ENCODE measurements around the gene ATG5.

Gene ATG5

DNA sequence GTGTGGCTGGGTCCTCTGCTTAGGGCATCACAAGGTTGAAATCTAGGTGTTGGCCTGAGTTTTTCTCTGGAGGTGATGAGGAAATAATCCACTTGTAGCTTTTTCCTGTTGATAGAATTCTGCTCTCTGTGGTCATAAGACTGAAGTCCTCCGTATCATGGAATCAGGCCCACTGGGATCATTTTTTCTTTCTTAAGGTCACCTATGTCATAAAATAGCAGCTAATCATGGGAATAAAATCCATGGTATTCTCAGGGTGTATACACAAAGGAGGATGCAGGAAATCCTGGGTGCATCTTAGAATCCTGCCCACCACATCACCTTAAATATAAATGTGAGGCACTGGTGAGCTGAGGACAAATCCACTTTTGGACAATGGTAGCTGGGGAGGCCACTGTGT, 166.7 kb downstream of the ATG5 start:
- no peaks in the 10 kb centered on the region for H3K79me2 ChIP-seq (ENCODE audit: insufficient read depth, low read length)
- H2AFZ ChIP-seq (ENCODE audit: low read depth, low read length, severe bottlenecking), result no peak overlapping the region
- no peak overlapping the region for H3K27ac ChIP-seq (ENCODE audit: low read depth, low read length)
- no peak overlapping the region for H3K4me2 ChIP-seq (ENCODE audit: low read depth, low read length, poor library complexity, severe bottlenecking)
- TF ChIP-seq, protein P1, sequence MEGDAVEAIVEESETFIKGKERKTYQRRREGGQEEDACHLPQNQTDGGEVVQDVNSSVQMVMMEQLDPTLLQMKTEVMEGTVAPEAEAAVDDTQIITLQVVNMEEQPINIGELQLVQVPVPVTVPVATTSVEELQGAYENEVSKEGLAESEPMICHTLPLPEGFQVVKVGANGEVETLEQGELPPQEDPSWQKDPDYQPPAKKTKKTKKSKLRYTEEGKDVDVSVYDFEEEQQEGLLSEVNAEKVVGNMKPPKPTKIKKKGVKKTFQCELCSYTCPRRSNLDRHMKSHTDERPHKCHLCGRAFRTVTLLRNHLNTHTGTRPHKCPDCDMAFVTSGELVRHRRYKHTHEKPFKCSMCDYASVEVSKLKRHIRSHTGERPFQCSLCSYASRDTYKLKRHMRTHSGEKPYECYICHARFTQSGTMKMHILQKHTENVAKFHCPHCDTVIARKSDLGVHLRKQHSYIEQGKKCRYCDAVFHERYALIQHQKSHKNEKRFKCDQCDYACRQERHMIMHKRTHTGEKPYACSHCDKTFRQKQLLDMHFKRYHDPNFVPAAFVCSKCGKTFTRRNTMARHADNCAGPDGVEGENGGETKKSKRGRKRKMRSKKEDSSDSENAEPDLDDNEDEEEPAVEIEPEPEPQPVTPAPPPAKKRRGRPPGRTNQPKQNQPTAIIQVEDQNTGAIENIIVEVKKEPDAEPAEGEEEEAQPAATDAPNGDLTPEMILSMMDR (IDR thresholded peaks at IDR 0.05; ENCODE audit: insufficient read depth, low read length, poor library complexity, severe bottlenecking), result no peak
- no peak for TF ChIP-seq EZH2phosphoT487 (conservative IDR thresholded peaks at IDR 0.05; ENCODE audit: low read length)
- H3K9me2 ChIP-seq (replicated peaks; ENCODE audit: insufficient read depth, low read length), result no peaks in the 10 kb centered on the region
- no peak overlapping the region for H3K9ac ChIP-seq (ENCODE audit: low read length)
- H3F3A ChIP-seq (ENCODE audit: insufficient read depth), result no peaks in the 10 kb centered on the region
- no peak overlapping the region for H3K4me3 ChIP-seq (ENCODE audit: insufficient read depth, low read length, poor library complexity, severe bottlenecking)
- no peaks in the 10 kb centered on the region for H3K36me3 ChIP-seq (ENCODE audit: low read length)
- H4K20me1 ChIP-seq (ENCODE audit: low read depth, low read length), result no peaks in the 10 kb centered on the region
- H3K27me3 ChIP-seq (ENCODE audit: low read length), result no peaks in the 10 kb centered on the region
- H3K9me3 ChIP-seq (ENCODE audit: insufficient read depth, low read length), result no peaks in the 10 kb centered on the region

DNA sequence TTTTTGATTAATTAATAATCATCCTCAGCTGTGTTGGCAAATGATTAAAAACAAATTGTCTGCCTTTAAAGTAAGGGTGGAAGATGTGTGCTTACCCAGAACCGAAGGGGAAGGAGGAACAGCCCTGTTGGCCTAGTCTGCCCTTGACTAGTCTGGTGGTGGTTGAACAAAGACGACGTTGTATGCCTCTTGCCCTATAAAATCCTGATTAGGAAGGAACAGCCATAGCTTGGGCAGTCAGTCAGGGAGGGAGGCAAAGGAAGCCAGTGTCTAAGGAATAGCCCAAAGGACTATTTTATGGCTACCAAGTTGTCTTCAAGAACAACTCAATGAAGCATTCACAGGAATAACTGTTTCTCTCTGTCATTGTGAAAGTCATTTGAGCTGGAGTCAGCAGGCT, 168.7 kb downstream of the ATG5 start:
- H3F3A ChIP-seq (ENCODE audit: insufficient read depth), result no peaks in the 10 kb centered on the region
- no peak for TF ChIP-seq EZH2phosphoT487 (conservative IDR thresholded peaks at IDR 0.05; ENCODE audit: low read length)
- TF ChIP-seq, protein P1 (IDR thresholded peaks at IDR 0.05; ENCODE audit: insufficient read depth, low read length, poor library complexity, severe bottlenecking), result no peak
- no peak overlapping the region for H3K4me2 ChIP-seq (ENCODE audit: low read depth, low read length, poor library complexity, severe bottlenecking)
- no peaks in the 10 kb centered on the region for H3K27me3 ChIP-seq (ENCODE audit: low read length)
- H3K9ac ChIP-seq (ENCODE audit: low read length), result no peak overlapping the region
- no peak overlapping the region for H3K4me3 ChIP-seq (ENCODE audit: insufficient read depth, low read length, poor library complexity, severe bottlenecking)
- H2AFZ ChIP-seq (ENCODE audit: low read depth, low read length, severe bottlenecking), result no peak overlapping the region
- no peaks in the 10 kb centered on the region for H3K9me2 ChIP-seq (replicated peaks; ENCODE audit: insufficient read depth, low read length)
- H3K79me2 ChIP-seq (ENCODE audit: insufficient read depth, low read length), result no peaks in the 10 kb centered on the region
- no peaks in the 10 kb centered on the region for H4K20me1 ChIP-seq (ENCODE audit: low read depth, low read length)
- no peaks in the 10 kb centered on the region for H3K9me3 ChIP-seq (ENCODE audit: insufficient read depth, low read length)
- H3K36me3 ChIP-seq (ENCODE audit: low read length), result no peaks in the 10 kb centered on the region
- no peak overlapping the region for H3K27ac ChIP-seq (ENCODE audit: low read depth, low read length)

DNA sequence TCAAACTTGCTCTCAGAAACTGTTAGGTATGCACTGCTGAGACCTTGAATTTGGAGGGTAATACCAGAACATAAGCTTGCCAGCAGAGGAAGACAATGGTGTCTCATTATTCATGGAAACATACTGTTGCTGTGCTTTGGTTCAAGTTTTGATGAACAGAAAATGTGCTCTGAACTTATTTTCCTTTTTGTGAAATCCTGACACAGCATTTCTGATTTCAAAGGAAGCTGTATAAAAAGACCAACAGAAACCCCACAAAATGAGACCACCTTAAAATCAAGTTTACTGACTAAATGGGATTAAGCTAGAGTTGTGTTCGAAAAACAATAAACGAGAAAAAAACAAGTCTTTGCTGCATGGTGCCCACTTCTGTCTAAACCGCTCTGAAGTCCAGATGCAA, 169.1 kb downstream of the ATG5 start:
- Histone ChIP-seq H3K9me3 (ENCODE audit: insufficient read depth, low read length) (no peaks in the 10 kb centered on the region), H3K27me3 (ENCODE audit: low read length) (no peaks in the 10 kb centered on the region), H3K27ac (ENCODE audit: low read depth, low read length) (no peak overlapping the region), H4K20me1 (ENCODE audit: low read depth, low read length) (no peaks in the 10 kb centered on the region), H3F3A (ENCODE audit: insufficient read depth) (no peaks in the 10 kb centered on the region), H3K9ac (ENCODE audit: low read length) (no peak overlapping the region), H3K4me2 (ENCODE audit: low read depth, low read length, poor library complexity, severe bottlenecking) (no peak overlapping the region), H2AFZ (ENCODE audit: low read depth, low read length, severe bottlenecking) (no peak overlapping the region), H3K79me2 (ENCODE audit: insufficient read depth, low read length) (no peaks in the 10 kb centered on the region), H3K9me2 (replicated peaks; ENCODE audit: insufficient read depth, low read length) (no peaks in the 10 kb centered on the region), H3K36me3 (ENCODE audit: low read length) (no peaks in the 10 kb centered on the region), H3K4me3 (ENCODE audit: insufficient read depth, low read length, poor library complexity, severe bottlenecking) (no peak overlapping the region)
- TF ChIP-seq EZH2phosphoT487 (conservative IDR thresholded peaks at IDR 0.05; ENCODE audit: low read length), result no peak
- TF ChIP-seq, protein P1 (IDR thresholded peaks at IDR 0.05; ENCODE audit: insufficient read depth, low read length, poor library complexity, severe bottlenecking), result no peak

Measured in SU-DHL-6 (cell line).